GM10266 (cell line): ENCODE measurements around the gene MOCOS.

Source experiments
- DNase-seq: peaks from one replicate; pipeline ENCODE4 v3.0.0; 2012; ENCODE audit errors: extremely low spot score
- CTCF ChIP-seq: IDR thresholded peaks from 2 replicates; pipeline ENCODE4 v1.5.1; 2012; ENCODE audit warnings: mild to moderate bottlenecking, low read depth; ENCODE audit not compliant: control insufficient read depth, insufficient read depth; ENCODE audit errors: missing control alignments

Gene MOCOS

GRCh38 chr18:36302676-36303075, 115.4 kb downstream of the MOCOS start:
- TF ChIP-seq CTCF = no peak
- DNase-seq = no peak

- TF ChIP-seq CTCF = no peak
- DNase-seq = no peak
Observed at GRCh38 chr18:36303211-36303844, 116.0 kb downstream of the MOCOS start.

- TF ChIP-seq CTCF = no peak
- no peak for DNase-seq
Observed at GRCh38 chr18:36304723-36305122, 117.4 kb downstream of the MOCOS start.

- TF ChIP-seq CTCF = no peak
- no peak for DNase-seq
Observed at GRCh38 chr18:36305375-36305774, 118.1 kb downstream of the MOCOS start.

- DNase-seq = no peak
- TF ChIP-seq CTCF = no peak
Observed at GRCh38 chr18:36307513-36307912, 120.2 kb downstream of the MOCOS start.

GRCh38 chr18:36308711-36309435, 121.6 kb downstream of the MOCOS start:
- DNase-seq = no peak
- TF ChIP-seq CTCF = no peak
